H9 (cell line): Measurements from ENCODE around the gene CPT1C. TPM values are rescaled to one million over a fixed set of nuclear protein-coding genes. Genes with fewer than 3 reads are reported as not detected.

ENCODE experiments used
- DNase-seq: peaks from one replicate; pipeline ENCODE4 v3.0.0-alpha.2; 2017
- H2AFZ ChIP-seq: one replicate; pipeline ENCODE4 v1.6.1; 2013; ENCODE audit warnings: mild to moderate bottlenecking, low read length, control low read depth, moderate library complexity
- H2AK5ac ChIP-seq: 2 replicates; pipeline ENCODE4 v1.6.1; 2013; ENCODE audit warnings: low read length, control low read depth, mixed read lengths; ENCODE audit not compliant: insufficient read length
- H2BK120ac ChIP-seq: one replicate; pipeline ENCODE4 v1.6.1; 2013; ENCODE audit warnings: low read depth, mild to moderate bottlenecking, low read length, control low read depth, inconsistent platforms; ENCODE audit not compliant: poor library complexity, severe bottlenecking
- H2BK12ac ChIP-seq: 2 replicates; pipeline ENCODE4 v1.6.1; 2013; ENCODE audit warnings: low read length, control low read depth, mixed read lengths, low read depth; ENCODE audit not compliant: insufficient read length
- H2BK15ac ChIP-seq: 2 replicates; pipeline ENCODE4 v1.6.1; 2013; ENCODE audit warnings: low read depth, low read length, control low read depth
- H2BK20ac ChIP-seq: one replicate; pipeline ENCODE4 v1.6.1; 2013; ENCODE audit warnings: low read depth, mild to moderate bottlenecking, low read length, control low read depth, inconsistent platforms; ENCODE audit not compliant: poor library complexity, severe bottlenecking
- H2BK5ac ChIP-seq: 2 replicates; pipeline ENCODE4 v1.6.1; 2013; ENCODE audit warnings: low read length, control low read depth, mixed read lengths; ENCODE audit not compliant: insufficient read length
- H3K14ac ChIP-seq: 2 replicates; pipeline ENCODE4 v1.6.1; 2013; ENCODE audit warnings: low read length, control low read depth; ENCODE audit not compliant: insufficient read depth
- H3K18ac ChIP-seq: 2 replicates; pipeline ENCODE4 v1.6.1; 2013; ENCODE audit warnings: low read depth, mild to moderate bottlenecking, mixed read lengths, low read length, control low read depth; ENCODE audit not compliant: insufficient read length
- H3K23ac ChIP-seq: 2 replicates; pipeline ENCODE4 v1.6.1; 2013; ENCODE audit warnings: low read length, control low read depth, mixed read lengths, low read depth; ENCODE audit not compliant: insufficient read length
- H3K23me2 ChIP-seq: 2 replicates; pipeline ENCODE4 v1.6.1; 2013; ENCODE audit warnings: low read depth, mild to moderate bottlenecking, mixed read lengths, low read length, control low read depth; ENCODE audit not compliant: insufficient read length, poor library complexity, severe bottlenecking
- H3K27ac ChIP-seq: 2 replicates; pipeline ENCODE4 v1.5.1; 2013; ENCODE audit warnings: low read length, control low read depth, mixed read lengths, low read depth; ENCODE audit not compliant: insufficient read length
- H3K27me3 ChIP-seq: 2 replicates; pipeline ENCODE4 v1.6.1; 2013; ENCODE audit warnings: low read length, control low read depth, inconsistent platforms; ENCODE audit not compliant: insufficient read depth
- H3K4ac ChIP-seq: 2 replicates; pipeline ENCODE4 v1.6.1; 2013; ENCODE audit warnings: low read depth, mild to moderate bottlenecking, control low read depth, inconsistent platforms, low read length, moderate library complexity
- H3K4me1 ChIP-seq: 2 replicates; pipeline ENCODE4 v1.6.1; 2013; ENCODE audit warnings: low read length, control low read depth, inconsistent platforms; ENCODE audit not compliant: insufficient read depth
- H3K4me2 ChIP-seq: 2 replicates; pipeline ENCODE4 v1.6.1; 2013; ENCODE audit warnings: low read length, control low read depth, mixed read lengths; ENCODE audit not compliant: insufficient read length, insufficient read depth
- H3K56ac ChIP-seq: 2 replicates; pipeline ENCODE4 v1.6.1; 2013; ENCODE audit warnings: low read depth, mild to moderate bottlenecking, mixed read lengths, low read length, control low read depth; ENCODE audit not compliant: insufficient read length
- H3K79me1 ChIP-seq: 2 replicates; pipeline ENCODE4 v1.6.1; 2013; ENCODE audit warnings: low read depth, mild to moderate bottlenecking, moderate library complexity, low read length, control low read depth, inconsistent platforms; ENCODE audit not compliant: insufficient read depth, poor library complexity, severe bottlenecking
- H3K79me2 ChIP-seq: 2 replicates; pipeline ENCODE4 v1.6.1; 2013; ENCODE audit warnings: low read length, control low read depth, inconsistent platforms; ENCODE audit not compliant: insufficient read depth
- H3K9ac ChIP-seq: 2 replicates; pipeline ENCODE4 v1.6.1; 2013; ENCODE audit warnings: low read length, control low read depth, mixed read lengths; ENCODE audit not compliant: insufficient read length; ENCODE audit errors: extremely low read depth
- H3K9me3 ChIP-seq: one replicate; pipeline ENCODE4 v1.6.1; 2013; ENCODE audit warnings: low read depth, low read length, inconsistent platforms; ENCODE audit not compliant: control insufficient read depth
- H3T11ph ChIP-seq: one replicate; pipeline ENCODE4 v1.6.1; 2013; ENCODE audit warnings: mild to moderate bottlenecking, low read length, control low read depth, inconsistent platforms
- H4K20me1 ChIP-seq: one replicate; pipeline ENCODE4 v1.6.1; 2013; ENCODE audit not compliant: control insufficient read depth, insufficient read length, insufficient read depth
- H4K5ac ChIP-seq: 2 replicates; pipeline ENCODE4 v1.6.1; 2013; ENCODE audit warnings: low read depth, mild to moderate bottlenecking, mixed read lengths, low read length, control low read depth; ENCODE audit not compliant: insufficient read length
- H4K8ac ChIP-seq: replicated peaks from 2 replicates; pipeline ENCODE4 v1.6.1; 2013; ENCODE audit warnings: low read length, control low read depth, mixed read lengths, low read depth; ENCODE audit not compliant: insufficient read length
- H4K91ac ChIP-seq: 2 replicates; pipeline ENCODE4 v1.6.1; 2013; ENCODE audit warnings: low read depth, mild to moderate bottlenecking, moderate library complexity, mixed read lengths, low read length, control low read depth; ENCODE audit not compliant: insufficient read length
- H3K27ac Mint-ChIP-seq, 3 experiments: 2 replicates in 2 of 3; 3 replicates in 1 of 3; pipeline ENCODE4 v1.8.0; 2020 to 2021; ENCODE audit warnings: mixed read lengths in 3 of 3, mild to moderate bottlenecking in 1 of 3, moderate library complexity in 1 of 3
- H3K27me3 Mint-ChIP-seq: 2 replicates; pipeline ENCODE4 v1.8.0; 2021; ENCODE audit warnings: low read depth, mild to moderate bottlenecking, moderate library complexity, mixed read lengths
- H3K36me3 Mint-ChIP-seq, 3 experiments: 2 replicates in 2 of 3; 3 replicates in 1 of 3; pipeline ENCODE4 v1.8.0; 2020 to 2021; ENCODE audit warnings: low read depth in 3 of 3, mixed read lengths in 3 of 3; ENCODE audit not compliant: insufficient read depth in 1 of 3
- H3K4me1 Mint-ChIP-seq, 2 experiments: 2 replicates each; pipeline ENCODE4 v1.8.0; 2020; ENCODE audit warnings: mixed read lengths in 2 of 2
- H3K4me3 Mint-ChIP-seq, 2 experiments: 2 replicates in 1 of 2; 3 replicates in 1 of 2; pipeline ENCODE4 v1.8.0; 2020 to 2021; ENCODE audit warnings: mild to moderate bottlenecking in 2 of 2, mixed read lengths in 2 of 2, moderate library complexity in 1 of 2
- H3K9me3 Mint-ChIP-seq, 2 experiments: 2 replicates in 1 of 2; 3 replicates in 1 of 2; pipeline ENCODE4 v1.8.0; 2020; ENCODE audit warnings: mild to moderate bottlenecking in 2 of 2, mixed read lengths in 2 of 2, moderate library complexity in 1 of 2
- CTCF ChIP-seq: fragments of 200-600 bp; sonication (generic); conservative IDR thresholded peaks from 3 replicates; pipeline ENCODE4 v1.8.0; 2021; ENCODE audit warnings: antibody characterized with exemption, mild to moderate bottlenecking
- WGBS: extraction: QIAGEN DNeasy Blood & Tissue Kit; methylation state at CpG from one replicate; pipeline ENCODE4 v1.1.7; 2013; ENCODE audit warnings: missing lambda C conversion rate, low lambda C conversion rate, mixed read lengths; ENCODE audit not compliant: insufficient read length; ENCODE audit errors: extremely low coverage; 5-methylcytosine and 5-hydroxymethylcytosine counted together
- total RNA-seq: library from RNA; stranded (reverse); gene quantifications from 2 replicates; pipeline ENCODE4 v1.2.1, GENCODE V29; 2021

The CPT1C gene
- total RNA-seq, 1 experiment from 2014 or later = 74.6 TPM

GRCh38 chr19:49654581-49654980 is 36.3 kb upstream of the CPT1C start:
- H3K4me1 Mint-ChIP-seq = peaks cover 19 to 21% of the 10 kb centered on the region in 2 experiments
- WGBS = no CpG with 5 or more reads among the region's 10 CpGs
- H3K27me3 Mint-ChIP-seq = no peaks in the 10 kb centered on the region
- H3K27ac Mint-ChIP-seq = no peak overlapping the region; a peak in 1 of 7 replicates
- peaks cover 30 to 81% (median 74%) of the 10 kb centered on the region in 3 experiments for H3K36me3 Mint-ChIP-seq
- H2BK5ac ChIP-seq = no peak overlapping the region
- H3K23me2 ChIP-seq = no peaks in the 10 kb centered on the region
- no peak overlapping the region for H2BK120ac ChIP-seq
- H3K56ac ChIP-seq = no peak overlapping the region
- H3K79me1 ChIP-seq = no peaks in the 10 kb centered on the region
- H3K23ac ChIP-seq = no peak overlapping the region
- no peak overlapping the region for H2BK20ac ChIP-seq
- H3K4me3 Mint-ChIP-seq = no peak overlapping the region; a peak in 1 of 5 replicates
- no peak for TF ChIP-seq CTCF
- H3T11ph ChIP-seq = no peak overlapping the region
- H4K8ac ChIP-seq = no peak overlapping the region
- H2BK12ac ChIP-seq = no peak overlapping the region
- H3K9me3 Mint-ChIP-seq = no peaks in the 10 kb centered on the region
- H3K79me2 ChIP-seq = no peaks in the 10 kb centered on the region
- no peaks in the 10 kb centered on the region for H4K20me1 ChIP-seq
- H4K91ac ChIP-seq = no peak overlapping the region
- H3K4ac ChIP-seq = no peak overlapping the region
- H3K9me3 ChIP-seq = no peaks in the 10 kb centered on the region
- H2AFZ ChIP-seq = no peak overlapping the region
- H3K9ac ChIP-seq = no peak overlapping the region
- DNase-seq = no peak
- H2AK5ac ChIP-seq = no peak overlapping the region
- H3K27ac ChIP-seq = no peak overlapping the region
- H3K18ac ChIP-seq = no peak overlapping the region
- no peak overlapping the region for H2BK15ac ChIP-seq
- no peak overlapping the region for H4K5ac ChIP-seq
- no peaks in the 10 kb centered on the region for H3K27me3 ChIP-seq
- no peak overlapping the region for H3K14ac ChIP-seq
- no peak overlapping the region for H3K4me2 ChIP-seq
- no peaks in the 10 kb centered on the region for H3K4me1 ChIP-seq
